ENCODE data around the gene WDR43. TPM values are rescaled to one million over a fixed set of nuclear protein-coding genes. Genes with fewer than 3 reads are reported as not detected.

WDR43 gene
- total RNA-seq, 2 experiments from 2014 or later = 62.4 to 73.2 TPM

GRCh38 chr2:28908172-28908571, 13.7 kb downstream of the WDR43 start:
- H3K27ac ChIP-seq (ENCODE audit: low read depth in 1 of 2, low read length in 2 of 2) = no peak overlapping the region
- ChIA-PET CTCF (no interaction called here), POLR2A (interaction anchor here (0.8 kb wide), 1 partner anchor 14 kb away, joined by 3 read pairs; the partner anchor contains the start of gene WDR43)
- H3K36me3 ChIP-seq (ENCODE audit: insufficient read depth, low read length) = peaks cover 81% of the 10 kb centered on the region
- ATAC-seq (ENCODE audit: poor library complexity) = no peak
- Mint-ChIP-seq H3K36me3 (ENCODE audit: low read depth) (peaks cover 92% of the 10 kb centered on the region), H3K4me1 (ENCODE audit: low read depth) (peaks cover 18% of the 10 kb centered on the region), H3K9me3 (no peaks in the 10 kb centered on the region), H3K4me3 (no peak overlapping the region), H3K27ac (no peak overlapping the region), H3K27me3 (no peaks in the 10 kb centered on the region)
- H3K4me3 ChIP-seq (ENCODE audit: low read length) = no peak overlapping the region
- H3K27me3 ChIP-seq (ENCODE audit: control insufficient read depth in 1 of 2, insufficient read depth in 2 of 2, low read length in 2 of 2) = no peaks in the 10 kb centered on the region
- H3K4me1 ChIP-seq (ENCODE audit: insufficient read depth, low read length) = no peaks in the 10 kb centered on the region
- no peak for DNase-seq
- TF ChIP-seq CTCF (IDR thresholded peaks at IDR 0.05) = no peak
- no peaks in the 10 kb centered on the region for H3K9me3 ChIP-seq (ENCODE audit: control insufficient read depth in 1 of 2, insufficient read depth in 1 of 2, low read length in 2 of 2)
- intact Hi-C loops (cut with DNase I, micrococcal nuclease) = no loop called here

- intact Hi-C loops (cut with DNase I, micrococcal nuclease) = no loop called here
- DNase-seq (no peak), ATAC-seq (ENCODE audit: poor library complexity) (no peak)
- Histone ChIP-seq H3K4me1 (ENCODE audit: insufficient read depth, low read length) (no peaks in the 10 kb centered on the region), H3K4me3 (ENCODE audit: low read length) (no peak overlapping the region), H3K27ac (ENCODE audit: low read depth in 1 of 2, low read length in 2 of 2) (no peak overlapping the region), H3K9me3 (ENCODE audit: control insufficient read depth in 1 of 2, insufficient read depth in 1 of 2, low read length in 2 of 2) (no peaks in the 10 kb centered on the region), H3K27me3 (ENCODE audit: control insufficient read depth in 1 of 2, insufficient read depth in 2 of 2, low read length in 2 of 2) (no peaks in the 10 kb centered on the region), H3K36me3 (ENCODE audit: insufficient read depth, low read length) (peaks cover 81% of the 10 kb centered on the region)
- no peaks in the 10 kb centered on the region for H3K27me3 Mint-ChIP-seq
- no peak for TF ChIP-seq CTCF (IDR thresholded peaks at IDR 0.05)
- POLR2A ChIA-PET = interaction anchor here (1.2 to 1.6 kb wide), 2 partner anchors 15 to 40 kb away, joined by 5 to 7 read pairs; partner anchors contain the start of genes TRMT61B and WDR43
- CTCF ChIA-PET = interaction anchor here (1.3 kb wide), 1 partner anchor 343 kb away, joined by 4 read pairs; no protein-coding TSS in a partner anchor
- no peaks in the 10 kb centered on the region for H3K9me3 Mint-ChIP-seq
- H3K36me3 Mint-ChIP-seq (ENCODE audit: low read depth) = peaks cover 92% of the 10 kb centered on the region
- H3K4me3 Mint-ChIP-seq = no peak overlapping the region
- peaks cover 10% of the 10 kb centered on the region for H3K4me1 Mint-ChIP-seq (ENCODE audit: low read depth)
- H3K27ac Mint-ChIP-seq = no peak overlapping the region
These were observed 15.3 kb downstream of the WDR43 start for GRCh38 chr2:28909655-28910353.

GRCh38 chr2:28915939-28916338, 21.5 kb downstream of the WDR43 start:
- peaks cover 74% of the 10 kb centered on the region for H3K36me3 Mint-ChIP-seq (ENCODE audit: low read depth)
- ATAC-seq (ENCODE audit: poor library complexity) (no peak), DNase-seq (no peak)
- no peaks in the 10 kb centered on the region for H3K9me3 Mint-ChIP-seq
- no peak for TF ChIP-seq CTCF (IDR thresholded peaks at IDR 0.05)
- H3K36me3 ChIP-seq (ENCODE audit: insufficient read depth, low read length) = peaks cover 48% of the 10 kb centered on the region
- no peaks in the 10 kb centered on the region for H3K27me3 ChIP-seq (ENCODE audit: control insufficient read depth in 1 of 2, insufficient read depth in 2 of 2, low read length in 2 of 2)
- no peaks in the 10 kb centered on the region for H3K27me3 Mint-ChIP-seq
- POLR2A ChIA-PET = interaction anchor here (0.9 to 1.1 kb wide), 3 partner anchors 21 to 118 kb away, joined by 3 read pairs; partner anchors contain the start of genes TRMT61B and WDR43
- H3K4me3 ChIP-seq (ENCODE audit: low read length) = no peak overlapping the region
- peaks cover 4% of the 10 kb centered on the region for H3K4me1 Mint-ChIP-seq (ENCODE audit: low read depth)
- intact Hi-C loops (cut with DNase I, micrococcal nuclease) = no loop called here
- H3K27ac ChIP-seq (ENCODE audit: low read depth in 1 of 2, low read length in 2 of 2) = no peak overlapping the region
- H3K4me1 ChIP-seq (ENCODE audit: insufficient read depth, low read length) = no peaks in the 10 kb centered on the region
- CTCF ChIA-PET = interaction anchor here (0.9 to 1.4 kb wide), 3 partner anchors 11 to 64 kb away, joined by 3 to 4 read pairs (median 3); no protein-coding TSS in a partner anchor
- H3K27ac Mint-ChIP-seq = no peak overlapping the region
- no peaks in the 10 kb centered on the region for H3K9me3 ChIP-seq (ENCODE audit: control insufficient read depth in 1 of 2, insufficient read depth in 1 of 2, low read length in 2 of 2)
- H3K4me3 Mint-ChIP-seq = no peak overlapping the region
